ENCODE data around the gene DDX56. TPM values are rescaled to one million over a fixed set of nuclear protein-coding genes. Genes with fewer than 3 reads are reported as not detected.

DDX56 gene, protein sequence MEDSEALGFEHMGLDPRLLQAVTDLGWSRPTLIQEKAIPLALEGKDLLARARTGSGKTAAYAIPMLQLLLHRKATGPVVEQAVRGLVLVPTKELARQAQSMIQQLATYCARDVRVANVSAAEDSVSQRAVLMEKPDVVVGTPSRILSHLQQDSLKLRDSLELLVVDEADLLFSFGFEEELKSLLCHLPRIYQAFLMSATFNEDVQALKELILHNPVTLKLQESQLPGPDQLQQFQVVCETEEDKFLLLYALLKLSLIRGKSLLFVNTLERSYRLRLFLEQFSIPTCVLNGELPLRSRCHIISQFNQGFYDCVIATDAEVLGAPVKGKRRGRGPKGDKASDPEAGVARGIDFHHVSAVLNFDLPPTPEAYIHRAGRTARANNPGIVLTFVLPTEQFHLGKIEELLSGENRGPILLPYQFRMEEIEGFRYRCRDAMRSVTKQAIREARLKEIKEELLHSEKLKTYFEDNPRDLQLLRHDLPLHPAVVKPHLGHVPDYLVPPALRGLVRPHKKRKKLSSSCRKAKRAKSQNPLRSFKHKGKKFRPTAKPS
- total RNA-seq, result 10 to 100 TPM; 33.3 to 59.9 (median 46.9) TPM

DNA sequence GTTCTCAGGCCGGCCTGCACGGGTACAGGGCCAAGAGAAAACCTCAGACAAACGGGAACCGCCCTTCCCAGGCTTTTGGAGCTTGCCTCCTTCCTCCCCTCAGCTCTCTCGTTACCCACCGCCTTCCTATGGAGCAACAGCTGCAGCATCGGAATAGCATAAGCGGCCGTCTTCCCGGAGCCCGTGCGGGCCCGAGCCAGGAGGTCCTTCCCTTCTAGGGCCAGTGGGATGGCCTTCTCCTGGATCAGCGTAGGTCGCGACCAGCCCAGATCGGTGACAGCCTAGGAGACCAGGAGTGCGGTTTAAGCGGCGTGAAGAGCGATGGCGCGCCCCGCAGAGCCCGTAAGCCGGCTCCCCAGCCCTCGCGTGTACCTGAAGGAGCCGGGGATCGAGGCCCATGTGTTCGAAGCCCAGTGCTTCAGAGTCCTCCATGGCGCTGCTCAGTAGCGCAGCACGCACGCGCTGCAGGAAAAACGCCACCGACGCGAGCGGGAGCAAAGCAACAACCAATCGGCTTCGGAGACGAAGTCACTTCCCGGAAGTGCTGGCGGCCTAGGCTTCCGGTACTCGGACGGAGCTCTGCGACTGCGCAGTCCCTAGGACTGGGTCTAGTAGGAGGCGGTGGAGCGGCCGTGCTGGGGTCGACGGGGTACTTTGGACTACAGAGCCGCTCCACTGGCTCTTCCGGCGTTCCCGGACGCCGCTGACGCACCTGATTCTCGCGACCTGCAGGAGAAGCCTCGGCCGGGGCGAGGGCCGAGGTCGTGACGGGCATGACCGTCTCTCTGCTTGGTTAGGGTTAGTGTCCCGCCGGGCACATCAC is at the start of gene DDX56:
Gene DDX56 (minus strand): TSS at position 445 of the 823 bp plus-strand sequence. CDS start 13 bp downstream, at position 432.
- TF ChIP-seq, protein P1, sequence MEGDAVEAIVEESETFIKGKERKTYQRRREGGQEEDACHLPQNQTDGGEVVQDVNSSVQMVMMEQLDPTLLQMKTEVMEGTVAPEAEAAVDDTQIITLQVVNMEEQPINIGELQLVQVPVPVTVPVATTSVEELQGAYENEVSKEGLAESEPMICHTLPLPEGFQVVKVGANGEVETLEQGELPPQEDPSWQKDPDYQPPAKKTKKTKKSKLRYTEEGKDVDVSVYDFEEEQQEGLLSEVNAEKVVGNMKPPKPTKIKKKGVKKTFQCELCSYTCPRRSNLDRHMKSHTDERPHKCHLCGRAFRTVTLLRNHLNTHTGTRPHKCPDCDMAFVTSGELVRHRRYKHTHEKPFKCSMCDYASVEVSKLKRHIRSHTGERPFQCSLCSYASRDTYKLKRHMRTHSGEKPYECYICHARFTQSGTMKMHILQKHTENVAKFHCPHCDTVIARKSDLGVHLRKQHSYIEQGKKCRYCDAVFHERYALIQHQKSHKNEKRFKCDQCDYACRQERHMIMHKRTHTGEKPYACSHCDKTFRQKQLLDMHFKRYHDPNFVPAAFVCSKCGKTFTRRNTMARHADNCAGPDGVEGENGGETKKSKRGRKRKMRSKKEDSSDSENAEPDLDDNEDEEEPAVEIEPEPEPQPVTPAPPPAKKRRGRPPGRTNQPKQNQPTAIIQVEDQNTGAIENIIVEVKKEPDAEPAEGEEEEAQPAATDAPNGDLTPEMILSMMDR (IDR thresholded peaks at IDR 0.05; ENCODE audit: low read depth), result no peak

DNA sequence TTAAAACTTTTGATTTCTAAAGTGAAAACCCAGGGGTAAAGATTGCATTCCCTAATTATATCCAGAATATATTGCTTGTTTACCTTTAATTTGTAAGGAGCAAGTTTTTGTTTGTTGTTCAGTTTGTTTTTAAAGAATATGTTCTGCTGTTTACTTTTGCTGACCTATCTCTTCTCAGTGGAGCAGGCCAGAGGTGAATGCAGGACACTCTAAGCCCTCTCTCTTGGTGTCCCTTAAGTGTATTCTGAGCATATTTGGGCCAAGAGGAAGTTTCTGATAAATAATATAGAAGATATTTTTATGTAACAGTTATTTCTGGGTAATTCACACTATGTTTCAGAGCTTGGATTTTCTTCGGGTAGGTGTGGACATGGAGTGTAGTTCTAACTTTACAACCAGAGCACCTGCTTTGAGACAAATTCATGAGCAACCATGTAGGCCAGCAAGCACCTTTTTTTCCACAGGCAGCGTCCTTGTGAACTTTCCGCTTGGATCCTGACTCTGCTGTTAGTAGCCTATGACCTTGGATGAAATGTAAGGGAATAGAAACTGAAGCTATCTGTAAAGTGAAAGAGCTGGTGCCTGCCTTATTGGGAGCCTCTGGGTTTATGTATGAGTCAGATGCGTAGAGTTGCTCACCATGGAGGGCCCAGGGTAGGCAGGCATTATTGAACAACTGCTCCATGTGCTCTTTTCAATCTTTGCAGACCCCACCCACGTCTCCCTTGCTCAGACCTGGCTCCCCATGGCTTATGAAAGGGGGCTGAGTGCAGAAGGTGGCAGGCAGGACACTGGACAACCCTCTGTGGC is 48.8 kb upstream of the DDX56 start:
- TF ChIP-seq, protein P1 (IDR thresholded peaks at IDR 0.05; ENCODE audit: low read depth), result no peak

DNA sequence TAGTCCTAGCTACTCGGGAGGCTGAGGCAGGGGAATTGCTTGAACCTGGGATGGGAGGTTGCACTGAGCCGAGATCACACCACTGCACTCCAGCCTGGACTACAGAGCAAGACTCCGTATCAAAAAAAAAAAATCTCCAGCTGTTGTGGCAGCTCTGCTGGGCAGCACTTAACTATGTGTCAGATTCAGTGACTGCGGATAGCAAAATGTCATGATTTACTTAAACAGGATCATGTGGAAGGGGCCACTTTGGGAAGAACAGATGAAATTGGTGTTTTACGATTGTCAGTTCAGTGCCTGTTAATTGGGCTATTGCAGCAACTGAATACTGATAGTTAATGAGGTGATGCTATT is 48.0 kb upstream of the DDX56 start:
- TF ChIP-seq, protein P1 (IDR thresholded peaks at IDR 0.05; ENCODE audit: low read depth), result no peak

DNA sequence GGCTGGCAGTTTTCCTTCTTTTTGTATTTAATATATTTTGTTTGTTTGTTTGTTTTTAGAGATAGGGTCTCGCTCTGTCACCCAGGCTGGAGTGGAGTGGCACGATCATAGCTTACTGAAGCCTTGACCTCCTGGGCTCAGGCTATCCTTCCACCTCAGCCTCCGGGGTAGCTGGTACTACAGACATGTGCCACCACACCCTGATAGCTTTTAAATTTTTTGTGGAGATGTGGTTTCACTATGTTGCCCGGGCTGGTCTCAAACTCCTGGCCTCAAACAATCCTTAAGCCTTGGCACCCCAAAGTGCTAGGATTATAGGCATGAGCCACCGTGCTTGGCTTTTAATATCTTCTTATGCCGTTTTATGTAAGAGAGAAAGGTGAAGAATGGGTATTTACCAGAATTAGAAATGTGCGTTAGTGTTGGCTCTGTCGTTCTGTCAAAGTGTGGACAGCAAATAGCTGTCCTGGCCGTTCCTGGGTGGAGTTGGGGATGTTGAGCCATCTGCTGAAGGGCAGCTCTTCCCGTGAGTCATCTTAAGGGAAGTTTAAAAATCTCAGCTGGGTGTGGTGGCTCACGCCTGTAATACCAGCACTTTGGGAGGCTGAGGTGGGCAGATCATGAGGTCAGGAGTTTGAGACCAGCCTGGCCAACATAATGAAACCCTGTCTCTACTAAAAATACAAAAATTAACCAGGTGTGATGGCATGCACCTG is 47.5 kb upstream of the DDX56 start:
- TF ChIP-seq, protein P1 (IDR thresholded peaks at IDR 0.05; ENCODE audit: low read depth), result no peak

DNA sequence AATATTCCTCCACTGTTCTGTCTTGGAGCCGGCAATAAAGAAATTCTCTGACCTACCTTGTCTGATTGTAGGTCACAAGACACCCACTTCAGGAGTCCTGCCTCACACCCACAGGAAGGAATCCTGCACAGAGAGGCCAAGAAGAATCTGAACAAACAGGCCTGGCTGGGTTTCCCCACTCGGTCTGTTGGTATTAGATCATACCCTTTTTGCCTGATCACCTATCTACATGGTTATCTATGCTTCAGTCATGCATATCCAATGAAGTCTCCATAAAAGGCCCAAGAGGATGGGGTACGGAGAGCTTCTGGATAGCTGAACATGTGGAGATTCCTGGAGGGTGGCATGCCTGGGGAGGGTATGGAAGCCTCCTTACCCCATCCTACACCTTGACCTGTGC is 45.0 kb upstream of the DDX56 start:
- TF ChIP-seq, protein P1 (IDR thresholded peaks at IDR 0.05; ENCODE audit: low read depth), result no peak

DNA sequence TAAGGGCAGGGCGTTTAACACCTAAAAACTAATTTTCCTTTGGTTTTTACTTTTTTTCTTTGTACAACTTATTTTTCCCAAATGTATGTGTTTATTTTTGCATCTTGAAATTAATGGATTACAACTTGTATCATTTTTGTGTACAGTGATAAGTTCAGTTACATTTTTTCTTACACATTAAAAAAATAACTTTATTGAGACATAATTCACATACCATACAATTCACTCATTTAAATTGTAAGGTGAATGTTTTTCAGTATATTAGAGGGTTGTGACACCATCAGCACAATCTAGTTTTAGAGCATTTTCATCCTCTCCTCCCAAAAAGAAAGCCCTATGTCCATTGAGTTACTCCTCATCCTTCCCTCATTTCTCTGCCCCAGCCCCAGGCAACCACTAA is 44.3 kb upstream of the DDX56 start:
- TF ChIP-seq, protein P1 (IDR thresholded peaks at IDR 0.05; ENCODE audit: low read depth), result no peak

Measured in subcutaneous adipose tissue (tissue), 4 donors.